Activated CD8-positive, alpha-beta T cell treated with anti-CD3 and anti-CD28 coated beads, Interleukin-2, amount 10 ng/mL, durations not matched to agents 7 days and 5 days (primary cell): Measurements from ENCODE around the gene TXNDC5. TPM values are rescaled to one million over a fixed set of nuclear protein-coding genes. Genes with fewer than 3 reads are reported as not detected.
"Not testable (repeated sequence)": the region's sequence is repeated elsewhere in the genome, so short reads cannot be mapped to it uniquely, and the experiment has no call there.

Experiments
- ATAC-seq: fragments of 150-1000 bp; cut with Tn5 transposase; one replicate; pipeline ENCODE4 v1.10.0; 2021; ENCODE audit warnings: moderate library complexity
- CTCF ChIA-PET: fragments of 350-600 bp; sonication (Branson Sonifier 250); formaldehyde crosslinking; loops from one replicate; lab custom pipeline; 2021; ENCODE audit warnings: antibody characterized with exemption; lab: Charles Lee
- POLR2A ChIA-PET: fragments of 350-600 bp; sonication (Branson Sonifier 250); formaldehyde crosslinking; loops from one replicate; lab custom pipeline; 2021; ENCODE audit warnings: antibody characterized with exemption; lab: Charles Lee
- DNase-seq: peaks from one replicate; pipeline ENCODE4 v3.0.0-alpha.2; 2020
- H3K27ac Mint-ChIP-seq: one replicate; pipeline ENCODE4 v1.8.0; 2021; ENCODE audit warnings: mild to moderate bottlenecking, mixed read lengths
- H3K27me3 Mint-ChIP-seq: one replicate; pipeline ENCODE4 v1.8.0; 2021; ENCODE audit warnings: low read depth, mixed read lengths
- H3K36me3 Mint-ChIP-seq: one replicate; pipeline ENCODE4 v1.8.0; 2021; ENCODE audit warnings: low read depth, mixed read lengths
- H3K4me1 Mint-ChIP-seq: one replicate; pipeline ENCODE4 v1.8.0; 2021; ENCODE audit warnings: low read depth, mixed read lengths
- H3K4me3 Mint-ChIP-seq: one replicate; pipeline ENCODE4 v1.8.0; 2021; ENCODE audit warnings: mild to moderate bottlenecking, mixed read lengths
- H3K9me3 Mint-ChIP-seq: one replicate; pipeline ENCODE4 v1.8.0; 2022; ENCODE audit warnings: mixed read lengths; ENCODE audit not compliant: insufficient read depth
- total RNA-seq, 2 experiments: library from RNA; stranded (reverse); gene quantifications; one replicate each; pipeline ENCODE4 v1.2.3, GENCODE V29; 2021

The TXNDC5 gene
- total RNA-seq, 2 experiments from 2014 or later: 35.0 to 36.9 TPM

- CTCF ChIA-PET: interaction anchor here (2.0 kb wide), 1 partner anchor 158 kb away, joined by 9 read pairs; no protein-coding TSS in a partner anchor
- Mint-ChIP-seq H3K4me3 (no peak overlapping the region), H3K4me1 (no peaks in the 10 kb centered on the region), H3K36me3 (peaks cover 45% of the 10 kb centered on the region), H3K27me3 (no peaks in the 10 kb centered on the region), H3K9me3 (no peaks in the 10 kb centered on the region), H3K27ac (no peak overlapping the region)
- no peak for ATAC-seq
- POLR2A ChIA-PET: no interaction called here
- no peak for DNase-seq
Measured at GRCh38 chr6:7901056-7901455, 9.5 kb downstream of the TXNDC5 start.

DNA sequence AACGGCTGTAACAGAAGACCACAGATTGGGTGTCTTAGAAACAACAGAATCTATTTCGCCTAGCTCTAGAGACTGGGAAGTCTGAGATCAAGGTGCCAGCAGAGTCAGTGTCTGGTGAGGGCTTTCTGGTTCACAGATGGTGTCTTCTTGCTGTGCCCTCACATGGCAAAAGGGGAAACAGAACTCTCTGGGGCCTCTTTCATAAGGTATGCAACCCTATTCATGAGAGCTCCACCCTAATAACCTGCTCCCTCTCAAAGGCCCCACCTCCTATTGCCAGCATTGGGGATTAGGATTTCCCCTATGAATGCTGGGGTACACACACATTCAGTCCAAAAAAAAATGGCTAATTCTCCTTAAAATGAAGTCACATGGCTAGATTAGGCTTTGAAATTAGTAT is 10.0 kb downstream of the TXNDC5 start:
- ATAC-seq: no peak
- Mint-ChIP-seq H3K4me3 (no peak overlapping the region), H3K27ac (no peak overlapping the region), H3K4me1 (no peaks in the 10 kb centered on the region), H3K36me3 (peaks cover 48% of the 10 kb centered on the region), H3K9me3 (no peaks in the 10 kb centered on the region), H3K27me3 (no peaks in the 10 kb centered on the region)
- POLR2A ChIA-PET: no interaction called here
- CTCF ChIA-PET: interaction anchor here (2.0 kb wide), 1 partner anchor 158 kb away, joined by 9 read pairs; no protein-coding TSS in a partner anchor
- no peak for DNase-seq

- DNase-seq (no peak), ATAC-seq (no peak)
- POLR2A ChIA-PET: no interaction called here
- H3K27me3 Mint-ChIP-seq: no peaks in the 10 kb centered on the region
- no peaks in the 10 kb centered on the region for H3K4me1 Mint-ChIP-seq
- CTCF ChIA-PET: interaction anchor here (0.7 to 2.0 kb wide), 6 partner anchors 11 to 319 kb away, joined by 3 to 9 read pairs (median 4); no protein-coding TSS in a partner anchor
- H3K4me3 Mint-ChIP-seq: no peak overlapping the region
- peaks cover 52% of the 10 kb centered on the region for H3K36me3 Mint-ChIP-seq
- H3K27ac Mint-ChIP-seq: no peak overlapping the region
- H3K9me3 Mint-ChIP-seq: no peaks in the 10 kb centered on the region
Measured at GRCh38 chr6:7899889-7900213, 10.7 kb downstream of the TXNDC5 start.

DNA sequence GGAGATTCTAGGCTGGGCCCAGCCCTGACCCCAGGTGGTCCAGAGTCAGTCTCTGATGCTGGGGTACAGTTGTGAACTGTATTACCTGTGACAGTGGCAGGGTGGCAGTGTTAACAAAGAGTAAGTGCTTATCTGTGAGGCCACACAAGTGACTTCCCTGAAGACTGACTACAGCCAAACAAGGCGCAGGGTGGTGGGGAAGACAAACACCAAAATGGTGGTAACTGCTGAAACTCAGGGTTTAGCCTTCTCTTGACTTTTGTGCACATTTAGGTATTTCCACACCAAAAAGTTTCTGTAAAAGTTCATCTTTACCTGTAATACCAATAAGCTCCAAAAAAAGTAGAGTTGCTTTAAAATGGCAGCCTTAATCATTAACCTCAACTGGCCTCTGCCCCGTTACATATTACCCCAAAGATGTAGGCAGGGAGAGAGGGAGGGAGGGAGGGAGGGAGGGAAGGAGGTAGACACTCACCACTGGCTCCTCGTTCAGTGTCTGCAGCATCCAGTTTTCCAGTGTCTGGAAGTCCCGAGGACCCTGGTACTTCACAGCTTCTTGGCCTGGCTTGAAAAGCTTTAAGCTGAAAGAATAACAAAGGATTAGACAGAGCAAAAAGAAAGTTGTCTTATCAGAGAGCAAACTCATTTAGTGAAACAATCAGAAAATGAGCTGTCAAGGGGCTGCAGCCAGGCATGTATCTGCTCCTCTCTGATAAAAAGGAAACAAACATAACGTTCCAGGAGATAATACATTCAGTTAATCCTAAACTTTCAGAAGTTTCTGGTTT is 11.3 kb downstream of the TXNDC5 start:
- ChIA-PET POLR2A (no interaction called here), CTCF (interaction anchor here (0.7 to 2.0 kb wide), 6 partner anchors 12 to 319 kb away, joined by 3 to 9 read pairs (median 4); no protein-coding TSS in a partner anchor)
- Mint-ChIP-seq H3K4me3 (no peak overlapping the region), H3K27ac (no peak overlapping the region), H3K36me3 (peaks cover 55% of the 10 kb centered on the region), H3K27me3 (no peaks in the 10 kb centered on the region), H3K4me1 (no peaks in the 10 kb centered on the region), H3K9me3 (no peaks in the 10 kb centered on the region)
- peak; percentile 44 for ATAC-seq
- DNase-seq: no peak

DNA sequence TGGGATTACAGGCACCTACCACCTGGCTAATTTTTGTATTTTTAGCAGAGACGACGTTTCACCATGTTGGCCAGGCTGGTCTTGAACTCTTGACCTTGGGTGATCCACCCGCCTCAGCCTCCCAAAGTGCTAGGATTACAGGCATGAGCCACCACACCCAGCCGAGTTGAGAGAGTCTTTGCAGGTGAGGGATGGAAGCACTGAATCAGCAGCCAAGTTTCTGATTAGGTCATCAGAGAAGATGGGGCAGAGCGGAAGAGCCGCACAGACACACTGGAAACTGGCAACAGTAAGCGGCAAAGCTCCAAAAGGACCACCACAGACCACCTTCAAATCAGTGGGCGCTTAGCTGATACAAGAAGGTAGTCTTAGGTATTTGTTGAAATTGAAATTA is 12.4 kb downstream of the TXNDC5 start:
- H3K4me3 Mint-ChIP-seq, H3K4me1 Mint-ChIP-seq, H3K9me3 Mint-ChIP-seq, H3K27ac Mint-ChIP-seq, POLR2A ChIA-PET, ATAC-seq, CTCF ChIA-PET, H3K27me3 Mint-ChIP-seq, DNase-seq: not testable (repeated sequence)
- peaks cover 64% of the 10 kb centered on the region for H3K36me3 Mint-ChIP-seq

GRCh38 chr6:7897461-7898192 is 13.0 kb downstream of the TXNDC5 start:
- POLR2A ChIA-PET: no interaction called here
- H3K4me1 Mint-ChIP-seq: no peaks in the 10 kb centered on the region
- H3K27me3 Mint-ChIP-seq: no peaks in the 10 kb centered on the region
- H3K27ac Mint-ChIP-seq: no peak overlapping the region
- CTCF ChIA-PET: no interaction called here
- ATAC-seq (no peak), DNase-seq (no peak)
- H3K36me3 Mint-ChIP-seq: peaks cover 62% of the 10 kb centered on the region
- H3K9me3 Mint-ChIP-seq: no peaks in the 10 kb centered on the region
- H3K4me3 Mint-ChIP-seq: no peak overlapping the region

GRCh38 chr6:7896465-7896987 is 14.1 kb downstream of the TXNDC5 start:
- H3K4me1 Mint-ChIP-seq: no peaks in the 10 kb centered on the region
- POLR2A ChIA-PET: no interaction called here
- no peaks in the 10 kb centered on the region for H3K9me3 Mint-ChIP-seq
- CTCF ChIA-PET: no interaction called here
- ATAC-seq (no peak), DNase-seq (no peak)
- H3K4me3 Mint-ChIP-seq: no peak overlapping the region
- no peaks in the 10 kb centered on the region for H3K27me3 Mint-ChIP-seq
- H3K27ac Mint-ChIP-seq: no peak overlapping the region
- peaks cover 63% of the 10 kb centered on the region for H3K36me3 Mint-ChIP-seq

- CTCF ChIA-PET: no interaction called here
- no peaks in the 10 kb centered on the region for H3K27me3 Mint-ChIP-seq
- no peak overlapping the region for H3K4me3 Mint-ChIP-seq
- ATAC-seq (no peak), DNase-seq (no peak)
- H3K27ac Mint-ChIP-seq: no peak overlapping the region
- peaks cover 60% of the 10 kb centered on the region for H3K36me3 Mint-ChIP-seq
- H3K4me1 Mint-ChIP-seq: no peaks in the 10 kb centered on the region
- POLR2A ChIA-PET: no interaction called here
- no peaks in the 10 kb centered on the region for H3K9me3 Mint-ChIP-seq
Measured at GRCh38 chr6:7895125-7895423, 15.5 kb downstream of the TXNDC5 start.

DNA sequence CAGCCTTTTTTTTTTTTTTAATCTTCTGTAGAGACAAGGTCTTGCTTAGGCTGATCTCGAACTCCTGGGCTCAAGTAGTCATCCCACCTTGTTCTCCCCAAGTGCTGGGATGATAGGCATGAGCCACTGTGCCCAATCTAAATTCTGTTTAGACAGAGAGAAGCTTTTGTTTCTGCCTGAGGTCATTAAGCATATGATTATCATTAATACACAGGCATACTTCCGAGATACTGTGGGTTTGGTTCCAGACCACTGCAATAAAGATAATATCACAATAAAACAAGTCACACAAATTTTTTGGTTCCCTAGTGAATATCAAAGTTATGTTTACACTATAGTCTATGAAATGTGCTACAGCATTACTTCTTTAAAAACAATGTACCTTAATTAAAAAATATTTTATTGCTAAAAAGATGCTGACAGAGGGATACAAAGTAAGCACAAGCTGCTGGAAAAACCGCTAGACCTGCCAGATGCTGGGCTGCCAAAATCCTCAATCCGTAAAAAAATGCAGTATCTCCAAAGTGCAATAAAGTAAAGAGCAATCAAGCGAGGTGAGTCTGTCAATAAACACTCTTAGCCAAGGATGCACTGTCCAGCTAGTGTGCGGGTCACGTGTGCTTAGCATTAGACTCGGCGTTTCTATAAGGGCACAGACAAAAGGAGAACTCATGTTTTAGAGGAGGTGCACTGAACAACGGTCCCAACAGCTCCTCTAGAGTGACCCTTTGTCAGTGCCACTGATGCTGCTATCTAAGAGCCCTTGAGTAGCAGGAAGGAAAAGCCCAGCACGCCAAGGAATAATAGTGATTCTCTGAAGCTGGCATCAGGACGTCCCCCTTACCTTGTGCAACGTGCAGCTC is 16.1 kb downstream of the TXNDC5 start:
- H3K27me3 Mint-ChIP-seq: no peaks in the 10 kb centered on the region
- DNase-seq (no peak), ATAC-seq (no peak)
- H3K36me3 Mint-ChIP-seq: peaks cover 58% of the 10 kb centered on the region
- no peak overlapping the region for H3K27ac Mint-ChIP-seq
- POLR2A ChIA-PET: no interaction called here
- no peaks in the 10 kb centered on the region for H3K4me1 Mint-ChIP-seq
- CTCF ChIA-PET: no interaction called here
- no peak overlapping the region for H3K4me3 Mint-ChIP-seq
- H3K9me3 Mint-ChIP-seq: no peaks in the 10 kb centered on the region

DNA sequence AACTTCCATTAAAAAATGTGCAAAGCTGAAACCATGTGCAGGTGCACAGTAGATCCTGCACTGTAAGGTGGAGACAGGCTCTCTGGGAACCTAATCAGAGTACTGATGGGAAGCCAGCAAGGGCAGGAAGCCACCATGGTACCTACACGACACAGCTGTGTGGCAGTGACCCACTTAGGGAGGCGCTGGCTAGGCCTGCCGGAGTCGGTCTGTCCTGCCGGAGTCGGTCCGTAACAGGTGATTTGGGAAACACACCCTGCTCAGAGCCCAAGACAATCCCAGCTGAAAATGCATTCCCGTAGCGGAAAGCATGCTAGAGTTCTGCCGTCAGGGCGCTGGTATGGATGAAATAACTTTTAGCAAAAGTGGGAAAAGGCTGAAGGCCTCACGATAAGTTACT is 17.2 kb downstream of the TXNDC5 start:
- Mint-ChIP-seq H3K4me1 (no peaks in the 10 kb centered on the region), H3K4me3 (no peak overlapping the region), H3K9me3 (no peaks in the 10 kb centered on the region), H3K36me3 (peaks cover 58% of the 10 kb centered on the region), H3K27ac (no peak overlapping the region), H3K27me3 (no peaks in the 10 kb centered on the region)
- ChIA-PET POLR2A (interaction anchor here (0.6 kb wide), 1 partner anchor 779 kb away, joined by 4 read pairs; no protein-coding TSS in a partner anchor), CTCF (no interaction called here)
- ATAC-seq (no peak), DNase-seq (no peak)

DNA sequence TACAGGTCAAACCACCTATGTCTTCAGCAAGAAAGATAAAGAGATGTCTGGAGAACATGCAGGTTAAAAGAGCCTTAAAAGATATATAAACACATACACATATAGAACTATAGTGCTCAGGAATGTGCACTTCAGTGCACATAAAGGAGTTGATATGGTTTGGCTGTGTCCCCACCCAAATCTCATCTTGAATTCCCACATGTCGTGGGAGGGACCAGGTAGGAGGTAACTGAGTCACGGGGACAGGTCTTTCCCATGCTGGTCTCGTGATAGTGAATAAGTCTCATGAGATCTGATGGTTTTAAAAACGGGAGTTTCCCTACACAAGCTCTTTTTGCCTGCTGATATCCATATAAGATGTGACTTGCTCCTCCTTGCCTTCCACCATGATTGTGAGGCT is 18.2 kb downstream of the TXNDC5 start:
- H3K27ac Mint-ChIP-seq, H3K27me3 Mint-ChIP-seq, CTCF ChIA-PET, POLR2A ChIA-PET, DNase-seq, ATAC-seq, H3K4me3 Mint-ChIP-seq, H3K9me3 Mint-ChIP-seq, H3K4me1 Mint-ChIP-seq: not testable (repeated sequence)
- H3K36me3 Mint-ChIP-seq: peaks cover 59% of the 10 kb centered on the region
